Measurements from ENCODE around the gene TPST1. TPM values are rescaled to one million over a fixed set of nuclear protein-coding genes. Genes with fewer than 3 reads are reported as not detected.
A peak's percentile ranks its signal among the peaks of the same experiment; 100 is the strongest.

The TPST1 gene
- total RNA-seq, 1 donor from 2014 or later: 16.7 TPM

DNA sequence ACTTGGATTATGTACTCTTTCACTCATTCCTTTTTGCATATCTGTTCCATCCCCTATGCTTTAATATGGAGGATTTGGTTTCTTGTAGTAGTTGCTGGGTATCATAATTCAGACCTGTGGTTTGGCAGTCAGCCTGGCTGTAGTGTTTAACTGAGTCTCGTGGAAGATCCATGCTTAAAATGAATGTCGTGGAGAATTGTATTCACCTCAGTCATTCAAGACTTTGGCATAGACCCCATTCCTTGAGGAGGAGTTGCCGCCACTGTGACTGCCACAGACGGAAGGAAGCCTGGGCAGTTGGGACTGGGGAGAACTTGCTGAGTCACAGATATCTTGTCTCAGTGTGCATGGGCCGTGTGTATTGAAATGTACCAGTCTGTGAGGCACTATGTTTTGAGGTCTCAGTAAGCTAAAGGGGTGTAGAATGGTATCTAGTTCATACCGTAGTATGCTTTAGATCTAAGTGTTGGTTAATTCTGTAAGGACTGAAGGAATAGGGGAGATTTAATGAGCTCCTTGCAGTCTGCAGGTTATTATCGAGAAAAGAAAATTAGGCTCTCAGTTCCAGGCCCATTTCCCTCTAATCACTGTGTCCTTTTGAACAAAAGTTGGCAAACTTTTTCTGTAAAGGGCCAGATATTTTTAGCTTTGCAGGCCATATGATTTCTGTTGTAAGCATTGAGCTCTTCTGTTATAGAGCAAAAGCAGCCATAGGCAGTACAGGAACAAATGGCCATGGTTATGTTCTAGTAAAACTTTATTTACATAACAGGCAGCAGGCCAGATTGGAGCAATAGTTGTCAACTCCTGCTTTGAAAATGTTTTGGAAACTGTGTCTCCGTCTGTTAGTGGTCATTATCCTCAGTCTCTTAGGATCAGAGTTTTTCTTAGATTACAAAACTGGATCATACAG lies 76.8 kb downstream of the TPST1 start:
- Histone ChIP-seq H3K4me1 (peaks cover 12% of the 10 kb centered on the region), H3K27me3 (ENCODE audit: low read depth) (no peaks in the 10 kb centered on the region), H3K27ac (peak overlapping the region; percentile 7), H3K4me3 (no peak overlapping the region), H3K9me3 (no peaks in the 10 kb centered on the region), H3K36me3 (no peaks in the 10 kb centered on the region)
- ATAC-seq (peak; percentile 35 to 52), DNase-seq (no peak)
- no peak for TF ChIP-seq CTCF (IDR thresholded peaks at IDR 0.05)
- intact Hi-C loops (cut with DNase I): no loop called here

DNA sequence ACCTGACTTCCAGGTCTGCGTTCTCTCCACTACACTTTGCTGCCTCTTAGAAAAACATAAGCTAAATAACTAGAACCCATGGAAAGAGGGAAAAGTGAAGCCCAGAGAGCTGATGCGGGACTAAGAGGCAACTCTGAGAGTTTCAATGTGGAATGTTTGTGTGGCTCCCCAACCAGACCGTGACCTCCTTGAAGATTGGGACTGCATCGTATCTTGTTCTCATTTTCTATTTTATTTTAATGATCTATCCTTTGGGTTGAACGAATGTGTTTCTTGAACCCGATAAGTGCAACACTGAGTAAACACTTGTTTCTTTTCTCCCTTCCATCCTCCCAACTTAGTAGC lies 77.4 kb downstream of the TPST1 start:
- DNase-seq: no peak
- no peaks in the 10 kb centered on the region for H3K9me3 ChIP-seq
- H3K27me3 ChIP-seq (ENCODE audit: low read depth): no peaks in the 10 kb centered on the region
- H3K27ac ChIP-seq: no peak overlapping the region
- ATAC-seq: no peak
- intact Hi-C loops (cut with DNase I): no loop called here
- no peak overlapping the region for H3K4me3 ChIP-seq
- H3K4me1 ChIP-seq: peaks cover 12% of the 10 kb centered on the region
- no peak for TF ChIP-seq CTCF (IDR thresholded peaks at IDR 0.05)
- H3K36me3 ChIP-seq: no peaks in the 10 kb centered on the region

DNA sequence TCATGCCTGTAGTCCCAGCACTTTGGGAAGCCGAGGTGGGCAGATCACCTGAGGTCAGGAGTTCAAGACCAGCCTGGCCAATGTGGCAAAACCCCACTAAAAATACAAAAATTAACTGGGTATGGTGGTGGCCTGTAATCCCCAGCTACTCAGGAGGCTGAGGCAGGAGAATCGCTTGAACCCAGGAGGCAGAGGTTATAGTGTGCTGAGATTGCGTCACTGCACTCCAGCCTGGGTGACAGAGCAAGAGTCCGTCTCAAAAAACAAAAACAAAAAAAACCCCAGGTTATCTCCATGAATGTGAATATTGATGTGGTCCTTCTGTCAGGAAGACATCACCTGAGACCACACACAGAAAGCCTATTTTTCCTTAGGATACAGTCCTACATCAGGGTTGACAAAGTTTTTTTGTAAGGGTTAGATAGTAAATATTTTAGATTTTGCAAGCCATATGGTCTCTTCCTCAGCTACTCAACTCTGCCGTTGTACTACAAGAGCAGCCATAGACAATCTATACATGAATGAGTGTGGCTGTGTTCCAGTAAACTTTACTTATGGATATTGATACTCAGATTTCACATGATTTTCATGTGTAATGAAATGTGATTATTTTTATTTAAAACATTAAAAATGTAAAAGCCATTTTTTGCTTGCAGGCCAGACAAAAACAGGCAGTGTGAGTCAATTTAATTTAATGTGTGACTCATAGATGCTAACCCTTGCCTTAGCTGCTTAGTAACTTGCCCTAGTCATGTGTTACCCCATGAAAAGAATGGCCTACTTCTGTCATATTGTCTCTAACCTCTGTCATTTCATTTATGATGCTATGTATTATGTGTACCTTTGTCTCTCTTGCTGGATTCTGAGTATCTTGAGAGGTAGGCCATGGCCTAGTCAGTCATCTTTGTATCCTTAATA lies 78.1 kb downstream of the TPST1 start:
- H3K27me3 ChIP-seq (ENCODE audit: low read depth): no peaks in the 10 kb centered on the region
- no peak for DNase-seq
- TF ChIP-seq CTCF (IDR thresholded peaks at IDR 0.05): no peak

DNA sequence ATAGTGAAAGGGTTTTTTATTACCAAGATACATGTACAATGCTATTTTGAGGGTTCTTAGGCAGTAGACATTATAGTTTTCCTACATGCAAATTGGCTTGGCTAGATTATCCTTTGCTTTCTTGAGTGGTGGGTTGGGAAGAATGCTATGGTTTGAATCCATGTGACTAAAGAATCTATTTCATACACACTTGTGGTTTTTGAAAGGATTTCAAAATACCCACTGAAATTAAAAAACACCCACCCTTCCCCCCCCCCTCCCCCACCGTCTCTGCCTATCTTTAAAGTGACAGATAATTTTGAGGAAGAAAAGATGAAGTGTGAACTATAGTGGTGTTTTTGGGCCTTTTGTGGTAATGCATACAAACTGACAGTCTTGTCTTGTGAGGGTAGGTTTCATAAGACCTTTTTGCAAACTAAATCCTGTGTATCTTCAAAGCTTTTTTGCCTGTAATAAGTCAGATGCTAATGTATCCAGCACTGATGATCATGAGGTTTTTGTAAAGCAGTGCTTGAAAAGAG lies 90.9 kb downstream of the TPST1 start:
- Histone ChIP-seq H3K27me3 (ENCODE audit: low read depth) (no peaks in the 10 kb centered on the region), H3K4me1 (peaks cover 11% of the 10 kb centered on the region), H3K4me3 (no peak overlapping the region), H3K36me3 (no peaks in the 10 kb centered on the region), H3K9me3 (peaks cover 14% of the 10 kb centered on the region), H3K27ac (no peak overlapping the region)
- intact Hi-C loops (cut with DNase I): no loop called here
- ATAC-seq (no peak), DNase-seq (no peak)
- no peak for TF ChIP-seq CTCF (IDR thresholded peaks at IDR 0.05)

More for the DNA sequence above, 78.1 kb downstream of the TPST1 start:
- H3K27ac ChIP-seq: no peak overlapping the region
- peaks cover 12% of the 10 kb centered on the region for H3K4me1 ChIP-seq
- ATAC-seq: peak in 1 of 2 donors; percentile 51
- no peaks in the 10 kb centered on the region for H3K9me3 ChIP-seq
- H3K4me3 ChIP-seq: no peak overlapping the region
- intact Hi-C loops (cut with DNase I): no loop called here
- H3K36me3 ChIP-seq: no peaks in the 10 kb centered on the region

- Histone ChIP-seq H3K9me3 (peaks cover 14% of the 10 kb centered on the region), H3K27ac (no peak overlapping the region), H3K4me3 (no peak overlapping the region), H3K4me1 (peaks cover 13% of the 10 kb centered on the region), H3K27me3 (ENCODE audit: low read depth) (no peaks in the 10 kb centered on the region), H3K36me3 (no peaks in the 10 kb centered on the region)
- DNase-seq (no peak), ATAC-seq (peak in 1 of 2 donors; percentile 56)
- TF ChIP-seq CTCF (IDR thresholded peaks at IDR 0.05): no peak
- intact Hi-C loops (cut with DNase I): no loop called here
Observed at GRCh38 chr7:66296557-66296956, 91.4 kb downstream of the TPST1 start.
